ENCODE results near the gene NLRP6.
A peak's percentile ranks its signal among the peaks of the same experiment; 100 is the strongest.
"Not testable (repeated sequence)": the region's sequence is repeated elsewhere in the genome, so short reads cannot be mapped to it uniquely, and the experiment has no call there.

The NLRP6 gene
- 12.2 reads per million, percentile 36 among the genes with 10 or more reads in this experiment for total RNA-seq

DNA sequence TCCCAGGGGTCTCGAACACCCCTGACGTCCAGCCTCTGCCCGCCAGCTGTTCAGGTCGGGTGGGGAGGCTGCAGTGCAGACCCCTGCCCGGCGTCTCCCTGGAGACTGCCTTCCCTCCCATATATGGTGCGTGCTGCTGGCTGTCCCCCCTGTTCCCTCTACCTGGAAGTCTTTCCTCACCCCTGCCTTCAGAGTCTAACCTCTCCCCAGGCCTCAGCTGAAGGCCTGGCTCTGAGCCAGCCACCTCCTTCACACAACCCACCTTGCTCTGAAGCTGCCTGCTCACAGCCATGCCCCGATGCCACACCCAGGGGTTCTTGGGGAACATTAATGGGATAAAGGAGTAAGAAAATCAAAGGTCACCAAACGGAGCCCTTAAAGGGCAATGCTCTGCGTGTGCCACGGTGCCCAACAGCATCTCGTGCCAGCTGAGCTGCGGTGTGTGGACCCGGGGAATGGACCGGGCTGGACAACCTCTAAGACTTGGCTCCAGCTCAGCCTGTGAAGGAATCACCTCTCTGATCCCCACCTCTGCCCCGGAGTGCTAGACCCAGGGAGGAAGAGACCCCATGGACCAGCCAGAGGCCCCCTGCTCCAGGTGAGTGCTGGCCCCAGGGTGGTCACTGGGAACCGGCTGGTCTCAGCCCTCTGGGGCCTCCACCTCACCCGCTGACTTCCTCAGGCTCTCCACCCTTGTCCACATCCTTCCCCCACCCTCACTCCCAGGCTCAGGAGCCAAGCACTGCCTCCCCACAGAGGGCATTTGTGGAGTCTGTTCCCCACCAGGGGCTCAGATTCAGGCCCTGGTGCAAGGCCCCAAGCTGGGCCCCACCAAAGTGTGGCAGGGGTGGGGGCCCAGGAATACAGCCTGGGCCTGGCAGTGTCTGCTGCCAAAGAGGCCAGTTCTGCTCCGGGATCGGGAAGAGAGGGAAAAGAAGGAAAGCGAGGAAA is at the start of gene NLRP6:
NLRP6 (plus strand) TSS at position 407 of the 951 bp plus-strand sequence; CDS start at position 570, 163 bp downstream.
- no peak for DNase-seq

DNA sequence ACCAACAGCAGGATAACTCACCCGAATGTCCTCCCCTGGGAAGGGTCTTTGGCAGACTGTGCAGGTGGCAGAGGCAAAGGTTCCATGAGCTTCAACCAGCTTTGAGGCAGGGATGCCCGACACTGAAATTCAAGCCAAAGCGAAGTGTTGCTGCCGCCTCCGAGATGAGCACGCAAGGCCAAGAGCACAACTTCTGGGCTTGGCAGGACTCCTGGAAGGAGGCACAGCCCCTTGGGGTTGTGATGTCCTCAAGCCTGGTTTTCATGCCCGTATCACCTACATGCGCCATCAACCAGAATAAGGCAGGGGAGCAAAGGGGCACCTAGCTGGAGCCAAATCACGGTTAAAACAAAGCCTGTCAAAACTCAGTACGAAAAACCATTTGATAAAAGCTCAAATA is 47.8 kb upstream of the NLRP6 start:
- DNase-seq = no peak

DNA sequence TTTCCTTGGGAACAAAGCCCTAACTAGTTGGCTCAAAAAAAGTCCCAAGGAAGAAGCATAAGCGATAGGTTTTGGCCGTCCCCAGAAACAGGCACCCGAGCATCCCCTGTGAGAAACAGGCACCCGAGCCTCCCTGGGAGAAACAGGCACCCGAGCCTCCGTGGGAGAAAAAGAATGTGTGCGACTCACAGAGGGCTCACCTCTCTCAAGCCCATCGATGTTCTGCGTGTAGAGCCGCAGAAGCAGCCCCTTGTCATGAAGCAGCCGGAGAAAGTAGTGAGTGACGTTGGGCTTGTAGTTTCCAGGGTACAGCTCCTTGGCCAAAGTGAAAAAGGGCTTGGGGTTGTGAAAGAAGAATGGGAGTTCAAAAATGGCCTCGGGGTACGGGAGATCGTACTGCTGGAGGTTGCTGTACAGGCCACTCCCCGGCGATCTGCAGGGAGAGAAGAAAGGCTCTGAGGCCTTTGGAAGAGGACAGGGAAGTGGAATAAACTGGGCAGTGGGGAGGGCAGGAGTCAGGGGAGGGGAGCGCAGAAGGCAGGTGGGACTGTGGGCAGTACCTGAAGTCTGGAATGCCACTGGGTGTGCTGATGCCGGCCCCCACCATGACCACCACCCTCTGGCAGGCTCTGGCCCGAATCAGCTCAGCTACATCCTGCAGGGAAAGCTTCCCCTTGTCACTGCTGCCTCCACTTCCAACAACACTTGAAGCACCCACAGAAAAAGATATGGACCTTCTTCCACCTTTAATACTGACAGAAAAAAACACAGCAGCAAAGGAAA is 45.2 kb upstream of the NLRP6 start:
- no peak for DNase-seq

GRCh38 chr11:235180-235579 is 43.0 kb upstream of the NLRP6 start:
- no peak for DNase-seq

DNA sequence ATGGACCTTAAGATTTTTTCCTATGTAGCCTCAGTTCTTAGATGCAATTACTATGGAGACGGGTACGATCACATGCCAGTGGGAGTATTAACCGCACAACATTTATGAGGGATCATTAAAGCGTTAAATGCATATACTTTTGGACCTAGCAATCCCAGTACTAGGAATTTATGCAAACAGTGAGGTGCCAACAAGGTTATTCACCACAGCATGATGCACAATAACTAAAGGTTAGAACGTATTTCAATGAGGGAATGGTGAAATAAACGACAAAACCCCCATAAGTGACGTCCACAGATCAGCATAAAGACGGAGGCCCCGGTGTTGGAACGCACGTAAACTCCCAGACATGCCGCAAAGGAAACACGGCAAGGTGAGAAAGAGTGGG is 42.6 kb upstream of the NLRP6 start:
- DNase-seq = no peak

DNA sequence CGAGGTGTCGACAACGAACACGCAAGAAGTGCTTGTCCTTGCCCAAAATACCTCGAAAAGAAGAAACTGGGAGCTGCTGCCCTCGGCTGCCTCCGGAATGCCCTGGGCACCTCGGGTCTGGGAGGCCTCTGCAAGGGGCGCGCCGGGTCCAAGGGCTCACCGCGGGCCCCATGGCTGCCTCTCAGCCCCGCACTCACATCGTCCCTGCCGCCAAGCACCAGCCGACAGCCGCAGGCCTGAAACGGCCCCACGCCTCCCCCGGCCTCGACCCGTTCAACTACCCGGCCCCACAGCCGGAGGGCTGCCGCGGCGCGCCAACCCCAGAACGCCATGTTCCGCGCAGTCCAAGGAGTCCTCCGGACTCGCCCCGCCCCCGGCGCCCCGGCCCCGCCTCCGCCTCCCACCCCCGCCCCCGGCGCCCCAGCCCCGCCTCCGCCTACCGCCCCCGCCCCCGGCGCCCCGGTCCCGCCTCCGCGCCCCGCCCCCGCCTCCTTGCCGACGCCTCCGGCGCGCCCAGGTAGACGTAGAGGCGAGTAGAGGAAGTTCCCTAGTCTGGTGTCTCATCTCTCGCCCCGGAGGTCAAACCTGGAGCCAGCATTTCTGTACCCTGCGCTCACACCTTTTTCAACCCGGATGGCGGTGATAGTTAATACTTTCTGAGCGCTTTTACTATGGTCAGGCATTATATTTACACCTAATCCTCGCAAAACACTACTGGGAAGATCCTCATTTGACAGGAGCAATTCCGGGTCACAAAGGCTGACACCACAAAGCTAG is 42.0 kb upstream of the NLRP6 start, which contains the start of gene SIRT3:
SIRT3 (minus strand) TSS at position 346 of the 777 bp plus-strand sequence; CDS start at position 332, 14 bp downstream.
- peak; percentile 83 for DNase-seq

- peak; percentile 82 for DNase-seq
Observed at GRCh38 chr11:236774-237767, 41.1 kb upstream of the NLRP6 start, which contains the start of gene PSMD13. PSMD13 (plus strand) TSS chr11:236976; CDS start chr11:237050, 74 bp downstream.

GRCh38 chr11:238346-238745 is 39.9 kb upstream of the NLRP6 start:
- not testable (repeated sequence) for DNase-seq

GRCh38 chr11:240315-240714 is 37.9 kb upstream of the NLRP6 start:
- DNase-seq = no peak

- DNase-seq = no peak
Observed at GRCh38 chr11:241634-242033, 36.6 kb upstream of the NLRP6 start.

GRCh38 chr11:244376-244775 is 33.8 kb upstream of the NLRP6 start:
- DNase-seq = no peak

GRCh38 chr11:249062-249461 is 29.1 kb upstream of the NLRP6 start:
- DNase-seq = no peak

- no peak for DNase-seq
Observed at GRCh38 chr11:250274-250673, 27.9 kb upstream of the NLRP6 start.

- DNase-seq = peak; percentile 78
Observed at GRCh38 chr11:250740-251299, 27.4 kb upstream of the NLRP6 start.

GRCh38 chr11:251550-251949 is 26.7 kb upstream of the NLRP6 start:
- no peak for DNase-seq

DNA sequence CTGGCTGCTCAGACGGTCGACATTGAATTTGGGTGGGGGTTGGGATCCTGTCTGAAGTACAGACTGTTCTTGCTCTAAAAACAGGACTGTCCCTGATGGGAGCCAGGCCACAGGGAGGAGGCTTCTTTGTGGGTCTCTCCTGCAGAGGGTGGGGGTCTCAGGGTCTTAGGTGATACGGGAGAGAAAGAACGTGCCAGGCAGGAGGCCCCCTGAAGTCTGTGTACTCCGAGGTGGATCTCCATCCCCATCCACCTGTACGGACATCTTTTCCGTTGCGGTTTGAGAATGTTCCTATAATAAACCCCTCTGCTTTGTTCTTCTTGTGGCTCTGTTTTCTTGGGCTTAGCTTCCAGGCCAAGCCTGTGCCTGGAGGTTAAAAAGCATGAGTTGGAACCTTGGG is 25.5 kb upstream of the NLRP6 start:
- DNase-seq = no peak

DNA sequence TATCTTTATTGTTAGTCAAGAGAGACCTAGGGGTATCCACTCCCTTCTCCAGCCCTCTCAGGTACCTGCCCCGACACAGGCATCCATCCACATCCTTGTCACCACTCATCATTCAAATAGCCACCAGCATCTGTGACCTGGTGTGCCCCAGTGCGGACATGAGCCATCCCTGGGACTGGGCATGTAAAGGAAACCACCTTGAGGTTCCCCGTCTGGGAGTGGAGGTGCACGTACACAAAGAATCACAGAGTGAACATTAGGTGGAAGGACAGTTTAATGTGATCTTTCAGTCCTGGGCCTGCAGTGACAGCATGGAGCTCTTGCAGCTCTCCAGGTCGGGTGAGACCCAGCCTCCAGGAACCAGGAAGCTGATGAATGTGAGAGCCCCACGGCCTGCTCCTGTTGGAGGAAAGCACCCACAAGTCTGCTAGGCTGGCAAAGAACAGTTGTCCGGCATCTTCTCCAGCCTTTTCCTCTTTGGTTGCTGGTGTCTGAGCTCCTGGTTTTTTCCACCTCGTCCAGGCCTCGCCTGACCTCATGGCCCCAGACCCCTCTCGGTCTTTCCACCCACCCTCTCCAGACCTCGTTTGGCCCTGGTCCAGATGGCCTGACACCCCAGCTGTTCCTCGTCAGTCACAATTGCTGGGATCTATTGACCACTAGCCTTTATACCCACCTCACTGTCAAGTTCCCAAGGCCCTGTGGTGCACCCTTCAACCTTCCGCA is 24.9 kb upstream of the NLRP6 start:
- no peak for DNase-seq

- no peak for DNase-seq
Observed at GRCh38 chr11:253886-254270, 24.3 kb upstream of the NLRP6 start.

DNA sequence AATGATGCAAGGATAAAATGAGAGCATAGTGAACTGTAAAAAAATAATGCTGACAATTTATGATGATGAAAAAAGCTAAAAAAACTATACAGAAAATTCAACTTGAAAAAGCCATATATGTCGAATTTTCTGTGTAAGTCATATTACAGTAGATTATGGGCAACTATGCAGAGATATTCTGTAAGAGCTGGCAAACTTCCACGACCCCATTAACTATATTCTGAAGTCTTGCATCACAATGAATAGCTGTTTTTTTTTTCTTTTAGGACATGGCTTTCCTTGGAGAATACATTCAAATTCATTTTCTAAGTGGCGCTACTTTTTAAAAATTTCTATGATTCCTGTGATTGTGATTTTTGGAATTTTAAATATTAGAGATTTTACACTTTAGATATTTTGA is 23.0 kb upstream of the NLRP6 start:
- no peak for DNase-seq

GRCh38 chr11:255816-256215 is 22.4 kb upstream of the NLRP6 start:
- DNase-seq = no peak

Measured in effector CD4-positive, alpha-beta T cell (primary cell).